ENCODE results near the gene MACROD2.

DNA sequence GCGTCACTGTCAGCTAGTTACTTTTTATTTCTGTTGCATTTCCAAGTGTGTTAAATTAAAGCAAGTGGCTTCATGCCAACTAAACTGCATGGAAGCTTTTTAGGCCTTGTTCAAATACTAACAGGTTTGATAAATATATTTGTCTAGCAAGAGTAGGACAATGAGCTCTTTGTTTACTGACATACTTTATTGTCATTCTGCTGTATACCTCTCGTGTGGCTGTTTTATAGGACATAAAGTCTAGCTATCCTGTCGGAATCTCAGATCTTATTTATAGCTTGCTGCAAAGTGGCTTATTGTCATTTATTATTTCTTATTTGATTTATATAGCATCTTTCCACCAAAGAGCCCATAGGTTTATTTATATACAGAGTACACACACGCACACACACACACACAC is 1866.9 kb downstream of the MACROD2 start:
- TF ChIP-seq, protein P1, sequence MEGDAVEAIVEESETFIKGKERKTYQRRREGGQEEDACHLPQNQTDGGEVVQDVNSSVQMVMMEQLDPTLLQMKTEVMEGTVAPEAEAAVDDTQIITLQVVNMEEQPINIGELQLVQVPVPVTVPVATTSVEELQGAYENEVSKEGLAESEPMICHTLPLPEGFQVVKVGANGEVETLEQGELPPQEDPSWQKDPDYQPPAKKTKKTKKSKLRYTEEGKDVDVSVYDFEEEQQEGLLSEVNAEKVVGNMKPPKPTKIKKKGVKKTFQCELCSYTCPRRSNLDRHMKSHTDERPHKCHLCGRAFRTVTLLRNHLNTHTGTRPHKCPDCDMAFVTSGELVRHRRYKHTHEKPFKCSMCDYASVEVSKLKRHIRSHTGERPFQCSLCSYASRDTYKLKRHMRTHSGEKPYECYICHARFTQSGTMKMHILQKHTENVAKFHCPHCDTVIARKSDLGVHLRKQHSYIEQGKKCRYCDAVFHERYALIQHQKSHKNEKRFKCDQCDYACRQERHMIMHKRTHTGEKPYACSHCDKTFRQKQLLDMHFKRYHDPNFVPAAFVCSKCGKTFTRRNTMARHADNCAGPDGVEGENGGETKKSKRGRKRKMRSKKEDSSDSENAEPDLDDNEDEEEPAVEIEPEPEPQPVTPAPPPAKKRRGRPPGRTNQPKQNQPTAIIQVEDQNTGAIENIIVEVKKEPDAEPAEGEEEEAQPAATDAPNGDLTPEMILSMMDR (IDR thresholded peaks at IDR 0.05): no peak
- TF ChIP-seq POLR2A (IDR thresholded peaks at IDR 0.05): no peak
